Adrenal gland (tissue), 5 donors: ENCODE measurements around the gene ZNF488.

ENCODE experiments used
- CTCF ChIP-seq, 6 experiments: fragments of 450-650 bp in 4 of 6; fragments of 200-600 bp in 2 of 6; sonication (generic) in 1 of 6; IDR thresholded peaks; 1 replicate in 5 of 6; 2 replicates in 1 of 6; pipeline versions ENCODE4 v1.5.1 to v1.8.0; 2016 to 2021; ENCODE audit warnings: antibody characterized with exemption in 6 of 6, mild to moderate bottlenecking in 2 of 6, moderate library complexity in 1 of 6
- POLR2A ChIP-seq, 2 donors: fragments of 450-650 bp; IDR thresholded peaks; one replicate each; pipeline ENCODE4 v1.6.1; 2017; ENCODE audit warnings: antibody characterized with exemption in 2 of 2, mild to moderate bottlenecking in 2 of 2, moderate library complexity in 1 of 2
- donor health status: DM: no; HTN: no; CAD: no.

- TF ChIP-seq CTCF (IDR thresholded peaks at IDR 0.05) (no peak), POLR2A (IDR thresholded peaks at IDR 0.05) (no peak)
Measured at GRCh38 chr10:47401210-47401609, 17.1 kb upstream of the ZNF488 start.
